ENCODE results near the gene FASN.

- no peak for TF ChIP-seq POLR2A (IDR thresholded peaks at IDR 0.05)
- TF ChIP-seq CTCF (IDR thresholded peaks at IDR 0.05) = no peak
- TF ChIP-seq POLR2AphosphoS5 (IDR thresholded peaks at IDR 0.05) = no peak
- no peak for TF ChIP-seq EP300 (IDR thresholded peaks at IDR 0.05)
These were observed 20.9 kb upstream of the FASN start for GRCh38 chr17:82118815-82119380.
